Measurements from ENCODE around the gene PAK2.
"Not testable (repeated sequence)": the region's sequence is repeated elsewhere in the genome, so short reads cannot be mapped to it uniquely, and the experiment has no call there.

Gene PAK2

DNA sequence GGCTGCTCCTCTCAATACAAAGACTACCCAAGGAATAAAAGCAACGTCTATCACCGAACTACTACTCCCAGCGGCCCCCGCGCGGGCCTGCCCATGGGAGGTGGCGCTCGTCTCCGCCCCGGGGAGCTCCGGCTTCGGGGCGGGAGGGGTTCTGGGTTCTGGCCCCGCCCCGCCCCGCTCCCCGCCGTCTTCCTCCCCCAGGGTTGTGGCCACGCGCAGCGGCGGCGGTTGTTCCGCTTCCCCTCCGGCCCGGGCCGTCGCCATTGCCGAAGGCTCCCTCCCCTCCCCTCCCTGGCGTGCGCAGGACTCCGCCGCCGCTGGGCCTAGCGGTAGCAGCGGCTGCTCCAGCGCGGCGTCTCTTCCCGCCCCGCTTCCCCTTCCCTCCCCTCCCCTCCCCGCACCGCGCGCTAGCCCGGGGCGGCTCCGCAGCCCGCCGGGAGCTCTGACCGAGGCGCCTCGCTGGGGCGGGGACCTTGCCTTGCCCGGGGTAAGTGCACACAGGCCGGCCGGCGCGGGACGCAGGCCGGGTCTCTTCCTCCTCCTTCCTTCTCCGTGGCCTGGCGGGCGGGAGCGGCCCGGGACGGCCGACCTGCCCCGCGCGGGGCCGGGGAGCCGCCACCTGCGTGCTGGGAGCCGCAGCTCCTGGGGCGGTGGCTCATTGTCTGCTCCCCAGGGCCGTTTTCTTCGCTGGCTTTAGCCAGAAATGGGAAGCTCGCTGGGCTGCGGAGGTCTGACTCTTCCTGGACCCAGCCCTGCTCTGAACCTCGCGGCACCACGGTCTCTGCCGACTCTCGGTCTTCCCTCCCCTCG is at the start of gene PAK2:
PAK2 (plus strand) TSS at position 187 of the 810 bp plus-strand sequence. CDS start 42,790 bp downstream, outside the sequence.
- peak; percentile 86 for DNase-seq

DNA sequence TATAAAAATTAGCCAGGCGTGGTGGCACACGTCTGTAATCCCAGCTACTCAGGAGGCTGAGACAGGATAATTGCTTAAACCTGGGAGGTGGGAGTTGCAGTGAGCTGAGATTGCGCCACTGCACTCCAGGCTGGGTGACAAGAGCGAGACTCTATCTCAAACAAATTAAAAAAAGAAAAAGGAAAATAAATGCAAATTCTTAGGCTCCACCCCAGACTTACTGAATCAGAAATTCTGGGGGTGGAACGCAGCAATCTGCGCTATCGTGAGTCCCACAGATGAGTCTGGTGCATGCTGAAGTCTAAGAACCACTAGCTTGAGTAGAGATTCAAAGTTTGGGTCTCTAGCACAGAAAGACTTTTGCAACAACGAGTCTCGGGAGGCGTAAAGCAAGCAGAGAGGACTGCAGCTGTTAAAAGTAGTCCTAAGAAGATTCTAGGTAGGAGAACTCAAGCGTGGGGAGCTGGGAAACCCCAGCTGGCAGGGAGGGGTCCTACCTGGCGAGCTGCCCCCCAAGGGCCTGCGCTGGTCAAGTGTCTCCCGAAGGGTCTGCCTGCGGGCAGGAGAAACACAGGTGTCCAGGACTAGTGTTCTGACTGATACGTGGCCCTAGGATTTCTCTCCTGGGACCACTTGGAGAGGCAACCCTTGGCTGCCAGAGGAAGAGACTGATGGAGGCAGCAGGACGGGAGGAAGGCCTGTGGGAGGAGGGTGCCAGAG is 49.6 kb upstream of the PAK2 start:
- no peak for DNase-seq

DNA sequence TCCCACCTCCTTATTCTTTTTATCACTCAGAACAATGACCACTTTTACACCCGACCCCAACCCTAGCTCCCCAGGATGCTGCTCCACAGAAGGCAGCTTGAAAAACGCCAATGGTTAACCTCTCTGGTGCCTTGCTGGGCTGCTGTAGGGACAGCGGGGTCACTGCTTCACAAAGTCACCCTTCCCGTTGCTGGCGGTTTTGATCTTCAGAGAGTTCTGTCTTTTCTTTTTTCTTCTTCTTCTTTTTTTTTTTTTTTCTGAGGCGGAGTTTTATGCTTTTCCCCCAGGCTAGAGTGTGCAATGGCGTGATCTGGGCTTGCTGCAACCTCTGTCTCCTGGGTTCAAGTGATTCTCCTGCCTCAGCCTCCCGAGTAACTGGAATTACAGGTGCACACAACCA is 48.3 kb upstream of the PAK2 start:
- no peak for DNase-seq

DNA sequence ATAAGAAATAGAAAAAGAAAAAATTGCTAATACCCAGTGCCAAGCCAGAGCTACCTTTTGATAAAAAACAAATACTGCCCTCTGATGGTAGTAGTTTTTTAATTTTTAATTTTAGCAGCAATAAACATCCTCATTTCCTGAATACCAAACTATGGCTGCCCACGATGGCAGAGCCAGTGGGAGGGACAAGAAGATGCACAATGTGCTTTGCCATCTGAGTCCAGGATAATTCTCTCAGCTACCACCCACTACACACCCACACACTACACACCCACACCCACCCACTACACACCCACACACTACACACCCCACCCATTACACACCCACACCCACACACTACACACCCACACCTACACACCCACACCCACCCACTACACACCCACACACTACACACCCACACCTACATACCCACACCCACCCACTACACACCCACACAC is 45.4 kb upstream of the PAK2 start:
- peak; percentile 13 for DNase-seq

DNA sequence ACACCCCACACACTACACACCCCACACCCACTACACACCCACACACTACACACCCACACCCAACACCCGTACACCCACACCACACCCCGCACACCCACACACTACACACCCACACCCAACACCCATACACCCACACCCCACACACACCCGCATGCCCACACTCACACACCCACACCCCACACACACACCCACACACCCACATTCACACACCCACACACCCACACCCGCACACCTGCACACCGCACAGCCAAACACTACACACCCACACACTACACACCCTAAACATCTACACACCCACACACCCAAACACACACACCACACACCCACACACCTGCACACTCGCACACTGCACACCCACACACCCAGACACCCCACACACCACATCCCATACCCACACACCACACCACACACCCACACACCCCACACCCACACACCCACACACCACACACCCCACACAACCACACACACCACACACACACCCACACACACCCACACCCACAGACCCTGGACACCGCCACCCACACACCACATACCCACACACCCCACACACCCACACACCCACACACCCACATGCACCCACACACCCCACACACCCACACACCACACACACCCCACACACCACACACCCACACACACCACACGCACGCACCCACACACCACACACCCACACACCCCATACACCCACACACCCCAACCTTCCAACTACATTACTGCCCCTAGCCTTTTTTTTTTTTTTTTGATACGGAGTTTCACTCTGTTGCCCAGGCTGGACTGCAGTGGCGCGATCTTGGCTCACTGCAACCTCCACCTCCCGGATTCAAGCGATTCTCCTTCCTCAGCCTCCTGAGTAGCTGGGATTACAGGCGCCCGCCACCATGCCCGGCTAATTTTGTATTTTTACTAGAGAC is 44.5 kb upstream of the PAK2 start:
- peak; percentile 23 for DNase-seq

DNA sequence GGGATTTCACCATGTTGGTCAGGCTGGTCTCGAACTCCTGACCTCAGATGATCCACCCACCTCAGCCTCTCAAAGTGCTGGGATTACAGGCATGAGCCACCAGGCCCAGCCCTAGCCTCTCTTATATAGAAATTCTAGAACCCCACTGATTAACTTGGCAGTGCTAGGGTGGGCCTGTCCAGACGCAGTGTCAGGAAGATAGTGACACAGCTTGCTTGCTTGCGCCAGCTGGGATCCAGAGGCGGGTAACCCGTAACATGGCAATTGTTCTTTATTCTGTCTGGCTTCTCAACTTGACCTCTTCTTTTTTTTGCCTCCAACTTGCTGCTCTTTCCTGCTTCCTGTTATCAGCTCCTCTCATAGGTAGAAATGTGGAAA is 43.8 kb upstream of the PAK2 start:
- no peak for DNase-seq

DNA sequence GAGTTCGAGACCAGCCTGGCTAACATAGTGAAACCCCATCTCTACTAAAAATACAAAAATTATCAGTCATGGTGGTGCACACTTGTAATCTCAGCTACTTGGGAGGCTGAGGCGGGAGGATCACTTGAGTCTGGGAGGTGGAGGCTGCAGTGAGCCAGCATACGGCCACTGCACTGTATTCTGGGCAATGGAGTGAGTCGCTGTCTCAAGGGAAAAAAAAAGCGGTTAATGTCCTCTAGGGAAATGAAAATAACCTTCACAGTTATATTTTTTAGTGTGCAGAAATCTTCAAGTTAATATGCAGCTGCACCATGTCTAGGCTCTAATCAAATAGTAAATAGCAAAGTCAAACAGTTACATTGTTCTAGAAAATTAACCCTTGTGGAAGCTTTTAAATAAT is 42.4 kb upstream of the PAK2 start:
- DNase-seq, result no peak

DNA sequence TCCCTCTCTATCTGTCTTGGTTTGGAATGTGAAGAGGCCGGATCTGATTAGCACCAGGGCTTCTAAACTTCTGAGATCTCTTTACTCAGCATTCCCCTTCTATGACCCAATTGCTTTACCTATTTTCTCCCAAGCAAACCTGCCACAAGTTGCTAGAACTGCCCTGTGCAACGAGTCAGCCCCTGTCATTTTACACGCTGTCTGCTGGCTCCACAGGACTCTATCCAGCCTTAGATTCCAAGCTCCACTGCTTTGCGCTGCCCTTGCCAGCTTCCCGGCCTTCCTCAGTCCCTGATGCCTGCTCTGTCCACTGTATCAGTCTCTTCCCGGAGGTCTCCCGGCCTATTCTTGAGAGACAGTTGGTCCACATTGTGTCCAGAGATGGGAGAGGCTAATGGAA is 39.9 kb upstream of the PAK2 start:
- DNase-seq, result no peak

DNA sequence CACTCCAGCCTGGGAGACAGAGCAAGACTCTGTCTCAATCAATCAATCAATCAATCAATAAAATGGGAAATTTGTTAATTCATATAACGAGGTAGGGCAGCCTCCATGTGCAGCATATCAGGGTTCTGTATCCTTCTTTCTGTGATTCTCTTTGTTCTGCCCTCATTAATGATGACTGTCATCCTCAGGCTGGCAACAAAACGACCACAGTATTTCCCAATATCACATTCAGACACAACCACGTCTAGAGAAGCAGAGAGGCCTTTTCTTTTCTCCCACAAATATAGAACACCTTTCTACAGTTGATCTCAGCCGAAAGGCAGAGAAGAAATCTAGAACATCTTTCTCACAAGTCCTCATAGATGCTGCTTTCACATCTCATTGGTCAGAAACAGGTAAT is 38.9 kb upstream of the PAK2 start:
- no peak for DNase-seq

DNA sequence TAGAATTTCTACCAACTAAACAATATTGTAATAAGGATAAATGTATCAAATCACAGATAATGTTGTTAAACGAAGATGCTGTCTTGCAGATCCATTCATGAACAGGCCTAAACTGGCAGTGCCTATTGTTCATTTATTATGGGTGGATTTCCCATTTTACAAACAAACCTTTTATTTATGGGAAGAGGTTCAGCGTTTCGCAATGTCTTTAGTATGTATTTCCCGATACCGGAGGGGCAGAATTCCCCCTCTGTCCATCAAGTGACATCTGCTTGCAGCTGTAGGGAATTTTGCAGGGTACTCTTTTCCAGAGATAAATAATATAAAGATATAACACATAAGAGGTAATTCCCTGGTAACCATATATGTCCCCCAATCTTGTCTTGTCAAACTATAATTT is 33.3 kb upstream of the PAK2 start:
- DNase-seq, result no peak

DNA sequence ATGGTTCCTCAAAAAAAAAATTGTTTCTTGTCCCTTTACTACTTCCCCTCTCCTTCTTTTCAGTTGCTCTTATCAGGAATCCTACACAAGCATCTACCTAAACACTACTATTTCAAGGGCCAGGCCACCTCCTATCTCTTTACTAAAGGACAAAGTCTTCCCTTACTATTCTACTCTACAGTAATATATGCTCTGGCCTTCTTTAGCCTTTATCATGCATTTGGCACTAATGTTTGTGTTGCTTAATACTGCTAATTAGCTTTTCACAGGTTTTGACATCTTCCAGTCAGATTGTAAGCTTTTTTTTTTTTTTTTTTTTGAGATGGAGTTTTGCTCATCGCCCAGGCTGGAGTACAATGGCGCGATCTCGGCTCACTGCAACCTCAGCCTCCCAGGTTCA is 32.9 kb upstream of the PAK2 start:
- DNase-seq, result no peak

DNA sequence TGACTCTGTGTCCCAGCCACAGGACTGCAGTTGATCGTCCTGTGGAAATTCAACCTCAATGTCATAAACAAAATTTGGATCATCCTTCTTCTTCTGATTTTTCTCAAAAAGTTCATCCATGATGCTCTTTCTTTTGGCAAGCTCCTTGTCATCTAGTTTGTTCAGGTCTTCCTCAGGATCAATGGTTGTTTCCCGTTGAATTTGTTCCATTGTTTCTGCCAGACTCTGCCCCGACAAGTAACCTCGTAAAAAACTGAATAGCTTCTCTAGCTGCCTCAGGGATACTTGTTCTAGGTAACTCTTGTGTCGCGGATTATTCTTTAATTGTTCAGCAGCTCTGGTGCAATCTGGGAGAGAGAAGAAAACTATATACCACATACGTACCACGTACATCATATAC is 32.1 kb upstream of the PAK2 start:
- DNase-seq, result no peak

DNA sequence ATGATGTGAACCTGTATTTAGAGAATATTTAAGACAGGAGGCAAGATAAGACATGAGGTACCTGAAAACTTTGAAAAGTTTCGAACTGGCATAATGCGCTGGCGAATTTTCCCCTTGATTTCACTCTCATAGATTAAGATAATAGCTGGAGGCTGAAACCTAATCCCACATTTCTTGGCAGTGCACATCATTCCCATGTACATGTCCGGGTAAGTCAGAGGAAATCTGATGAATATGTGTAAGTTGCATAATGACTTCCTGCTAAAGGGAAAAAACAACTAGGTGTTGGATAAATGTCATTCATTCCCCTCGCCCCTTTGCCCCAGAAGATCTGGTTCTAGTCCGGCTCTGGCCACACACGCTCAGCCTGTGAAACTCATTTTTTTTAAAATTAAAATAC is 31.2 kb upstream of the PAK2 start:
- no peak for DNase-seq

DNA sequence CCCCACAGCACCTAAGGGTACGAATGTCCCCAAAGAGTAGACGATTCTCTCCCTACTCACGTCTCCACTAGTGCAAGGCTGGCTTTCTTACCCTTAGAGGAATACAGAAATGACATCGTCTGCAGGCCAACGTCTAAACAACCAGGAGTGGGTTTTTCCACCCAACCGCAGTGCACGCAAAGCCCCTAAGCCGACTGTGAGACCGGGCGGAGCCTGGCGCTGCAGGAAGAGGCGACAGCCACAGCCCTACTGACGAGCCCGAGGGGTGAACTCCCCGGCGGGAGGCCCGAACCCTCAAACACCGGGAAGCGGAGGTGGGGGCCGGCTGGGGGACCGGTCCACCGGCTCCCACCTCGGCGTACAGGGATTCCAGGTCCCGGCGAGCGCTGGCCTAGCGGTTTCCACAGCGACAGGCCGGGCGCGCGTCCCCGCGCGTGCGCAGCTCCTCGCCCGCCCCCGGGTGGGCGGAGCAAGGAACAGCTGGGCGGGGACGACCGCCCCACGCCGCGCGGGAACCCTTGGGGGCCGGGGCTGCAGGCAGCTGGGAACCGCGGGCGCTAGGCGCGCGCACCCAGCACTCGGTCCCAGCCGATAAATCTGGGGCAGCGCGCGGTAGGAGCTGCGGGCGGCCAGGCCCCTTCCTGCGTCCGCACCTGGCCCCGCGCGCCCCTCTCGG is 27.7 kb upstream of the PAK2 start, which contains the start of the genes CEP19 and PIGX:
CEP19 (minus strand) TSS at position 413 of the 676 bp plus-strand sequence. CDS start 3,593 bp downstream, outside the sequence.
PIGX (plus strand) TSS at position 540 of the 676 bp plus-strand sequence.
- peak; percentile 80 for DNase-seq

DNA sequence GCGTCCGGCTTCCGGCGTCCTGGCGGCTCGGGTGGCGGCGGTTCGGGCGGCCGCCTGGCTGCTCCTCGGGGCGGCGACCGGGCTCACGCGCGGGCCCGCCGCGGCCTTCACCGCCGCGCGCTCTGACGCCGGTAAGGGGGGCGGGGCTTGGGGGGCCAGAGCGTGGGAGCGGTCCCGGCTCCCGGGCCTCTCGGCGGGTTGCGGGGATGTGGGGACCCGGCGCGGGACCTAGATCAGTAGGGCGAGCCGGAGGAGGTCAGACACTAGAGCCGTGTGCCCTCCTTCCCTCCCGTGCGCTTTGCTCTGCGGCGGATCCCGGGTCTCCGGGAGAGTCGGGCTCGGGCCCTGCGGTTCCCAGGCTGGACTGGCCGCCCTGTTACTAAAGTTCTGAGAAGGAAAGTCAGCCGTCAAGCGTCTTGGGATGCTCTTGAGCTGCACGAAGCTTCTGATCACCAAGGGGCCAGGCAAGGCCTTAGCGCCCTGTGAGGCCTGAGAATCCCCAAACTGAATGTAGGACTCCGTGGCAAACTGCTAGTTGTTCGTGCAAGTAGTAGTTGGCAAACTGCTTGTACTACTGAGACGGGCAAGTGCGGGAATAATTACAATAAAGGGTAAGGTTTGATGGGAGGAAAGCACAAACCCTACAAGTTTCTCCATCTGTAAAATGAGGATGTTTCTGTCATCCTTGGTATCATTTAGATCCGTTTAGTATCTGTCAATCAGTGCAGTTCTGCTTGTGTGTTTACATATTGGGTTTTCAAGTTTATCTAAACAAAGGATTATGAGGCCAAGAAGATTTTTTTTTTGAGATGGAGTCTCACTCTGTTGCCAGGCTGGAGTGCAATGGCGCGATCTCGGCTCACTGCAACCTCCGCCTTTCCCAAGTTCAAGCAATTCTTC is 26.9 kb upstream of the PAK2 start:
- peak; percentile 62 for DNase-seq

DNA sequence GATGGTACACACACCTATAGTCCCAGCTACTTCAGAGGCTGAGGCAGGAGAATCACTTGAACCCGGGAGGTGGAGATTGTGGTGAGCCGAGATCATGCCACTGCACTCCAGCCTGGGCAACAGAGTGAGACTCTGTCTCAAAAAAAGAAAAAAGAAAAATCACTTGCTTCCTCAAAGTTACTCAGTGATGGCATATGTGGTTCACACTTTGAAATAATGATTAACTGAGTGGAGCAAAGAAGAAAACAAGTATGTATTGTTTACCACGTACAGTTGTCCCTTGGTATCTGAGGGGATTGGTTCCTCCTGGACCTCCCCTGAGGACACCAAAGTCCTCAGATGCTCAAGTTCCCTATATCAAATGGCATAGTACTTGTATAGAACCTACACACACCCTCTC is 22.5 kb upstream of the PAK2 start:
- not testable (repeated sequence) for DNase-seq

DNA sequence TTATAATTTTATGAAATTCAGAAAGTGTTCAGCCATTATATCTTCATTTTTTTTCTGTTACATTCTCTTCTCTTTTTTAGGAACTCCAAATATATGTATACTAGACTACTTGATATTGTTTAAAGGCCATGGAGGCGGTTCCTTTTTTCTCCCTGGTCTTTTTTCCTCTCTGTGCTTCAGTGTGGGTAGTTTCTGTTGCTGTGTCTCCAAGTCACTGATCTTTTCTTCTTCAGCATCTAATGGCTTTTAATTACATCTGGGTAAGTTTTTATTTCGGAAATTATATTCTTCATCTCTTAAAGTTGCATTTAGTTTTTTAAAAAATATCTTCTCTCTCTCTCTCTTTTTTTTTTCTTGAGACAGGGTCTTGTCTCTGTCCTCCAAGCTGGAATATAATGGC is 18.6 kb upstream of the PAK2 start:
- DNase-seq, result no peak

DNA sequence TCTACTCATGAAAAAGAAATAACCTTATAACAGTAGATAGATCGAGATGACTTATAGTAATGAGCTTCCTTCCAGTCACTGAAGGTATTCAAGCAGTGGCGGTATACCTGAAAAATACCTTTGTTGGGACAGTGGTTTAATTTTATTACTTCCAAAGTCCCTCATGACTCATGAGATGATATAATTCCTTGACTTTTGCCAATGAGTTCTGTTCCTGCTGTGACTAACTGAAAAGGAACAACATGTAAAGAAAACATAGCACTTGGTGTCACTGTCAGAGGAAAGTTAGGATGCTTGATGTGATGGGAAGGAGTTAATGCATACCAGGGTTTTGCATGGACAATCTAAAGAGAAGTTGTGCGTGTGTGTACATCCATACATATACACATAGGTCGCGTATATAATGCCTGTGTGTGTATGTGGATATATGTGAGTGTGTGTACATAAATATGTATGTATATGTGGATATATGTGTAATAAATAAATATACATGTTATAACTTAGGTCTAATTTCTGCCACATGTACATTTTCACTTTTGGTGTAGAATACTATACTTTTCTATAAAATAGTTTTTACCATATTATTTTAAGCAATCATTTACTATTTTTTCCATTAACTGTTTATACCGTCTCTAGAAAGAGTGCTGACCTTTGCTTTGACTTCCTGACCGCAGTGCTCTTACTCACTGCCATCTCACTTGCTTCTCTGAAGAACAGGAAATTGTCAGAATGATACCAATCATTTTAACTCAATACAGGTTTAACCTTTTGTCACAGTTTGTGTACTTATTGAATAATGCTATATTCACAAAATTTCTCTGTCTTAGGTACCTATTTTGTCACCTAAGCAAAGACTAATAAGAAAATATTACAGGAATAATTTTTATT is 12.6 kb upstream of the PAK2 start:
- DNase-seq, result no peak

DNA sequence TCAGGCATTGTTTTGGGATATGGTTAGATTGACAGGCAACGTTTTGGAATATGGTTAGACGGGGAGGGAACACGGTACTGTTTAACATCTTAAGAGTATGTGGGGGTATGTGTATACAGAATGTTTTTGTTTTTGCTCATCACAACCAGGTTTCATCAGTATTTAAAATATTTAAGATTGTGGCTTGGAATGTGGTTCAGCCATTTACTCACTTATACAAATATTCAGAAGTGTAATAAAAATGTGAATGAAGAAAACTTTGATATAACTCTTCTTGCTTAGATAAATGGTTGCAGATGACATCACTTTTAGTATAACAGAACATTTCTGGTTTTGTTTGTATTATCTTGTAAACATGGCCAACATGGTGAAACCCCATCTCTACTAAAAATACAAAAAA is 3.9 kb upstream of the PAK2 start:
- DNase-seq, result no peak

DNA sequence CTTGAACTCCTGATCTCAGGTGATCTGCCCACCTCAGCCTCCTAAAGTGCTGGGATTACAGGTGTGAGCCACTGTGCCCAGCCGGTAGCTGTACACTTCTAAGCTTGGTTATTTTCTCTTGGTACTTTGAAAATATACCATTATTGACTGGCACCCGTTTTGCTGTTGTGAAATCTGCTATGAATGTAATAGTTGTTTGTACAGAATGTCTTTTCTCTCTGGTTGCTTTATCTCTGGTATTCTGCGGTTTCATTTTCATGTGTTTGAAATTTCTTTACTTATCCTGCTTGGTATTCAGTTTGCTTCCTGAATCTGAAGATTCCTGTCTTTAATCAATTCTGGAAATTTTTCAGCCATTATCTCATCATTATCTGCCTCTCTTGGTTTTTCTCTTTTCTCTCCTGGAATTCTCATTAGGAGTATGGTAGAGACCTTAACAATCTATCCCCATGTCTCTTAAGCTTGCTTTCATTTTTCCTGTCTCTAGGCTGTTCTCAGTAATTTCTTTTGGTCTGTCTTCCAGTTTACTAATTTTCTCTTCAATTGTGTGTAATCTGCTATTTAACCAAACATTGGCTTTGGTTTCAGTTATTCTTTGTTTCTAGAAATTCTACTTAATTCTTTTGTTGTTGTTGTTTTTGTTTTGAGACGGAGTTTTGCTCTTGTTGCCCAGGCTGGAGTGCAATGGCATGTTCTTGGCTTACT is 2.8 kb upstream of the PAK2 start:
- no peak for DNase-seq

All from activated T-cell treated with anti-CD3 and anti-CD28 coated beads for 4 hours (primary cell).